HEK293 (cell line): ENCODE results near the gene RABAC1.

Source experiments
- MYNN ChIP-seq: fragments of 450-650 bp; formaldehyde crosslinking; IDR thresholded peaks from 2 replicates; pipeline ENCODE4 v1.5.1; 2016; ENCODE audit warnings: missing biosample characterization, missing genetic modification characterization, borderline replicate concordance
- SCRT2 ChIP-seq: fragments of 450-650 bp; formaldehyde crosslinking; IDR thresholded peaks from 2 replicates; pipeline ENCODE4 v1.5.1; 2016; ENCODE audit warnings: missing biosample characterization, missing genetic modification characterization
- TRIM28 ChIP-seq: IDR thresholded peaks from 2 replicates; pipeline ENCODE4 v1.6.1; 2011; ENCODE audit warnings: low read length, control low read depth, borderline replicate concordance
- ZBTB17 ChIP-seq: fragments of 450-650 bp; formaldehyde crosslinking; IDR thresholded peaks from 2 replicates; pipeline ENCODE4 v1.5.1; 2016; ENCODE audit warnings: missing biosample characterization, missing genetic modification characterization
- ZFHX2 ChIP-seq: fragments of 450-650 bp; formaldehyde crosslinking; conservative IDR thresholded peaks from 2 replicates; pipeline ENCODE4 v1.5.1; 2016; ENCODE audit warnings: missing biosample characterization, missing genetic modification characterization
- ZFP69B ChIP-seq: fragments of 450-650 bp; formaldehyde crosslinking; IDR thresholded peaks from 2 replicates; pipeline ENCODE4 v1.5.1; 2016; ENCODE audit warnings: missing biosample characterization, missing genetic modification characterization
- ZNF155 ChIP-seq: fragments of 450-650 bp; formaldehyde crosslinking; IDR thresholded peaks from 2 replicates; pipeline ENCODE4 v1.5.1; 2016; ENCODE audit warnings: missing biosample characterization, missing genetic modification characterization
- ZNF660 ChIP-seq: fragments of 450-650 bp; IDR thresholded peaks from 2 replicates; pipeline ENCODE4 v1.5.1; 2018; ENCODE audit warnings: missing biosample characterization, mild to moderate bottlenecking, missing genetic modification characterization
- ZXDB ChIP-seq: fragments of 450-650 bp; formaldehyde crosslinking; IDR thresholded peaks from 2 replicates; pipeline ENCODE4 v1.5.1; 2016; ENCODE audit warnings: missing biosample characterization, missing genetic modification characterization
- TF ChIP-seq, protein P1 (sequence below): fragments of 450-650 bp; formaldehyde crosslinking; IDR thresholded peaks from 2 replicates; pipeline ENCODE4 v1.5.1; 2016; ENCODE audit warnings: missing biosample characterization, missing genetic modification characterization
- TF ChIP-seq, protein P2 (sequence below): fragments of 450-650 bp; formaldehyde crosslinking; IDR thresholded peaks from 2 replicates; pipeline ENCODE4 v1.5.1; 2017; ENCODE audit warnings: missing biosample characterization, missing genetic modification characterization
- TF ChIP-seq, protein P3 (sequence below): fragments of 450-650 bp; formaldehyde crosslinking; IDR thresholded peaks from 2 replicates; pipeline ENCODE4 v1.5.1; 2016; ENCODE audit warnings: missing biosample characterization, missing genetic modification characterization
- TF ChIP-seq, protein P4 (sequence below): fragments of 450-650 bp; formaldehyde crosslinking; IDR thresholded peaks from 2 replicates; pipeline ENCODE4 v1.5.1; 2016; ENCODE audit warnings: missing biosample characterization, missing genetic modification characterization
- TF ChIP-seq, protein P5 (sequence below): fragments of 450-650 bp; formaldehyde crosslinking; IDR thresholded peaks from 2 replicates; pipeline ENCODE4 v1.5.1; 2017; ENCODE audit warnings: missing biosample characterization, missing genetic modification characterization

Gene RABAC1

DNA sequence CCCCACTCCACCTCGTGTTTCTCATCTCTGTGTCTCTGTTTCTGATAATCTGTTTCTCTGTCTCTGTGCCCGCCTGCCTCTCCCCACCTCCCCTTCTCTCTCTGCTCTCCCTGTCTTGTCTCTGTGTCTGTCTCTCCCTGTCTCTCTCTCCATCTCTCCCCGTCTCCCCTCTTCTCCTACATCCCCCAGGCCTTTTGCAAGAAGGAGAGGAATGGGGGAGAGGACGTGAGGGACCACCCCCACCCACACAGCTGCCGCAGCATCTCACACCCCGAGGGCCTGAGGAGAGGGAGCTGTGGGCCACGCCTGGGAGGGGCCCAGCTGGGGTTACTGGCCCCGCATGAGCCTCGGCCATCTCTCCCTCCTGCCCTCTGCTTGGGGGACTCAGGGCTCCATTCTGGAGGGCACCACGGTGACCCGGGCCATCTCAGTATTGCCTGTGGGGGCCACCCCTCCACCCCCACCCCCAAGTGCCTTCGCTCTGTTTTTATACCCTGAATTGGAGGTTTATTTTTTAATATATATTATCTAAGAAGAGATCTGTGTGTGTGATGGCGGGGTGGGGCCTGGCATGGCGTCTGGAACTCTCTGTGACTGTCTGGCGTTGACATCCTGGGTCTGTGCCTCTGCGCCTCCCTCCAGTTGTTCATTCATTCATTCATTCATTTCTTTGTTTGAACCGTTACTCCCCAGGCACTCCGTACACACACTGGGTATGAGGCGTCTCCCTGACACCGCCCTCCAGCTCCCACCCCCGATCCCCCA is 52.0 kb downstream of the RABAC1 start (continued):
- TF ChIP-seq, protein P1, sequence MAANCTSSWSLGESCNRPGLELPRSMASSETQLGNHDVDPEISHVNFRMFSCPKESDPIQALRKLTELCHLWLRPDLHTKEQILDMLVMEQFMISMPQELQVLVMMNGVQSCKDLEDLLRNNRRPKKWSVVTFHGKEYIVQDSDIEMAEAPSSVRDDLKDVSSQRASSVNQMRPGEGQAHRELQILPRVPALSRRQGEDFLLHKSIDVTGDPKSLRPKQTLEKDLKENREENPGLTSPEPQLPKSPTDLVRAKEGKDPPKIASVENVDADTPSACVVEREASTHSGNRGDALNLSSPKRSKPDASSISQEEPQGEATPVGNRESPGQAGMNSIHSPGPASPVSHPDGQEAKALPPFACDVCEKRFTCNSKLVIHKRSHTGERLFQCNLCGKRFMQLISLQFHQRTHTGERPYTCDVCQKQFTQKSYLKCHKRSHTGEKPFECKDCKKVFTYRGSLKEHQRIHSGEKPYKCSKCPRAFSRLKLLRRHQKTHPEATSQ (tag by site-specific recombination), result no peak
- TF ChIP-seq MYNN (tag by site-specific recombination), result no peak
- TF ChIP-seq, protein P2, sequence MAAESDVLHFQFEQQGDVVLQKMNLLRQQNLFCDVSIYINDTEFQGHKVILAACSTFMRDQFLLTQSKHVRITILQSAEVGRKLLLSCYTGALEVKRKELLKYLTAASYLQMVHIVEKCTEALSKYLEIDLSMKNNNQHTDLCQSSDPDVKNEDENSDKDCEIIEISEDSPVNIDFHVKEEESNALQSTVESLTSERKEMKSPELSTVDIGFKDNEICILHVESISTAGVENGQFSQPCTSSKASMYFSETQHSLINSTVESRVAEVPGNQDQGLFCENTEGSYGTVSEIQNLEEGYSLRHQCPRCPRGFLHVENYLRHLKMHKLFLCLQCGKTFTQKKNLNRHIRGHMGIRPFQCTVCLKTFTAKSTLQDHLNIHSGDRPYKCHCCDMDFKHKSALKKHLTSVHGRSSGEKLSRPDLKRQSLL (tag by site-specific recombination), result no peak
- TF ChIP-seq ZFP69B (tag by site-specific recombination), result 0 out of 2 replicates have a peak, but pooled peaks have one; percentile 30
- TF ChIP-seq, protein P3, sequence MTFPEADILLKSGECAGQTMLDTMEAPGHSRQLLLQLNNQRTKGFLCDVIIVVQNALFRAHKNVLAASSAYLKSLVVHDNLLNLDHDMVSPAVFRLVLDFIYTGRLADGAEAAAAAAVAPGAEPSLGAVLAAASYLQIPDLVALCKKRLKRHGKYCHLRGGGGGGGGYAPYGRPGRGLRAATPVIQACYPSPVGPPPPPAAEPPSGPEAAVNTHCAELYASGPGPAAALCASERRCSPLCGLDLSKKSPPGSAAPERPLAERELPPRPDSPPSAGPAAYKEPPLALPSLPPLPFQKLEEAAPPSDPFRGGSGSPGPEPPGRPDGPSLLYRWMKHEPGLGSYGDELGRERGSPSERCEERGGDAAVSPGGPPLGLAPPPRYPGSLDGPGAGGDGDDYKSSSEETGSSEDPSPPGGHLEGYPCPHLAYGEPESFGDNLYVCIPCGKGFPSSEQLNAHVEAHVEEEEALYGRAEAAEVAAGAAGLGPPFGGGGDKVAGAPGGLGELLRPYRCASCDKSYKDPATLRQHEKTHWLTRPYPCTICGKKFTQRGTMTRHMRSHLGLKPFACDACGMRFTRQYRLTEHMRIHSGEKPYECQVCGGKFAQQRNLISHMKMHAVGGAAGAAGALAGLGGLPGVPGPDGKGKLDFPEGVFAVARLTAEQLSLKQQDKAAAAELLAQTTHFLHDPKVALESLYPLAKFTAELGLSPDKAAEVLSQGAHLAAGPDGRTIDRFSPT (tag by site-specific recombination), result 0 out of 2 replicates have a peak, but pooled peaks have one; percentile 35
- 0 out of 2 replicates have a peak, but pooled peaks have one; percentile 22 for TF ChIP-seq ZFHX2 (tag by site-specific recombination)
- TF ChIP-seq, protein P4, sequence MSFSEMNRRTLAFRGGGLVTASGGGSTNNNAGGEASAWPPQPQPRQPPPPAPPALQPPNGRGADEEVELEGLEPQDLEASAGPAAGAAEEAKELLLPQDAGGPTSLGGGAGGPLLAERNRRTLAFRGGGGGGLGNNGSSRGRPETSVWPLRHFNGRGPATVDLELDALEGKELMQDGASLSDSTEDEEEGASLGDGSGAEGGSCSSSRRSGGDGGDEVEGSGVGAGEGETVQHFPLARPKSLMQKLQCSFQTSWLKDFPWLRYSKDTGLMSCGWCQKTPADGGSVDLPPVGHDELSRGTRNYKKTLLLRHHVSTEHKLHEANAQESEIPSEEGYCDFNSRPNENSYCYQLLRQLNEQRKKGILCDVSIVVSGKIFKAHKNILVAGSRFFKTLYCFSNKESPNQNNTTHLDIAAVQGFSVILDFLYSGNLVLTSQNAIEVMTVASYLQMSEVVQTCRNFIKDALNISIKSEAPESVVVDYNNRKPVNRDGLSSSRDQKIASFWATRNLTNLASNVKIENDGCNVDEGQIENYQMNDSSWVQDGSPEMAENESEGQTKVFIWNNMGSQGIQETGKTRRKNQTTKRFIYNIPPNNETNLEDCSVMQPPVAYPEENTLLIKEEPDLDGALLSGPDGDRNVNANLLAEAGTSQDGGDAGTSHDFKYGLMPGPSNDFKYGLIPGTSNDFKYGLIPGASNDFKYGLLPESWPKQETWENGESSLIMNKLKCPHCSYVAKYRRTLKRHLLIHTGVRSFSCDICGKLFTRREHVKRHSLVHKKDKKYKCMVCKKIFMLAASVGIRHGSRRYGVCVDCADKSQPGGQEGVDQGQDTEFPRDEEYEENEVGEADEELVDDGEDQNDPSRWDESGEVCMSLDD, result peak; percentile 8; the same call in 1 of the 2 replicates
- peak; percentile 88 for TF ChIP-seq ZBTB17 (tag by site-specific recombination)
- TF ChIP-seq, protein P5, sequence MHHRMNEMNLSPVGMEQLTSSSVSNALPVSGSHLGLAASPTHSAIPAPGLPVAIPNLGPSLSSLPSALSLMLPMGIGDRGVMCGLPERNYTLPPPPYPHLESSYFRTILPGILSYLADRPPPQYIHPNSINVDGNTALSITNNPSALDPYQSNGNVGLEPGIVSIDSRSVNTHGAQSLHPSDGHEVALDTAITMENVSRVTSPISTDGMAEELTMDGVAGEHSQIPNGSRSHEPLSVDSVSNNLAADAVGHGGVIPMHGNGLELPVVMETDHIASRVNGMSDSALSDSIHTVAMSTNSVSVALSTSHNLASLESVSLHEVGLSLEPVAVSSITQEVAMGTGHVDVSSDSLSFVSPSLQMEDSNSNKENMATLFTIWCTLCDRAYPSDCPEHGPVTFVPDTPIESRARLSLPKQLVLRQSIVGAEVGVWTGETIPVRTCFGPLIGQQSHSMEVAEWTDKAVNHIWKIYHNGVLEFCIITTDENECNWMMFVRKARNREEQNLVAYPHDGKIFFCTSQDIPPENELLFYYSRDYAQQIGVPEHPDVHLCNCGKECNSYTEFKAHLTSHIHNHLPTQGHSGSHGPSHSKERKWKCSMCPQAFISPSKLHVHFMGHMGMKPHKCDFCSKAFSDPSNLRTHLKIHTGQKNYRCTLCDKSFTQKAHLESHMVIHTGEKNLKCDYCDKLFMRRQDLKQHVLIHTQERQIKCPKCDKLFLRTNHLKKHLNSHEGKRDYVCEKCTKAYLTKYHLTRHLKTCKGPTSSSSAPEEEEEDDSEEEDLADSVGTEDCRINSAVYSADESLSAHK, result 0 out of 2 replicates have a peak, but pooled peaks have one; percentile 17
- TF ChIP-seq ZNF660 (tag by site-specific recombination), result no peak
- no peak for TF ChIP-seq SCRT2
- no peak for TF ChIP-seq TRIM28
- no peak for TF ChIP-seq ZXDB
- TF ChIP-seq ZNF155 (tag by site-specific recombination), result no peak
- TF ChIP-seq, all 188 proteins: peak for 11
